NT2/D1 (cell line): ENCODE measurements around the gene XPR1.

Source experiments
- DNase-seq: peaks from one replicate; pipeline ENCODE4 v3.0.0-alpha.2; 2011; ENCODE audit warnings: low read depth, low spot score
- H3K27me3 ChIP-seq: 2 replicates; pipeline ENCODE4 v1.6.0; 2011; ENCODE audit warnings: mild to moderate bottlenecking; ENCODE audit not compliant: insufficient read length, insufficient read depth
- H3K36me3 ChIP-seq: 2 replicates; pipeline ENCODE4 v1.6.1; 2011; ENCODE audit warnings: mild to moderate bottlenecking, low read length, mixed read lengths; ENCODE audit not compliant: insufficient read depth, insufficient read length
- H3K4me1 ChIP-seq: 2 replicates; pipeline ENCODE4 v1.5.1; 2011; ENCODE audit not compliant: insufficient read depth, insufficient read length
- H3K4me3 ChIP-seq: 2 replicates; pipeline ENCODE4 v1.5.1; 2011; ENCODE audit warnings: low read depth; ENCODE audit not compliant: insufficient read length
- H3K9ac ChIP-seq: 2 replicates; pipeline ENCODE4 v1.6.0; 2011; ENCODE audit warnings: low read depth; ENCODE audit not compliant: insufficient read length
- H3K9me3 ChIP-seq: 2 replicates; pipeline ENCODE4 v1.5.1; 2011; ENCODE audit warnings: mild to moderate bottlenecking, low read length; ENCODE audit not compliant: insufficient read depth
- SUZ12 ChIP-seq: IDR thresholded peaks from 2 replicates; pipeline ENCODE4 v1.6.1; 2011; ENCODE audit not compliant: insufficient read length, insufficient read depth; ENCODE audit errors: extremely low read depth
- YY1 ChIP-seq: IDR thresholded peaks from 2 replicates; pipeline ENCODE4 v1.6.1; 2011; ENCODE audit not compliant: insufficient read length, insufficient read depth
- ZNF274 ChIP-seq: IDR thresholded peaks from 2 replicates; pipeline ENCODE4 v1.6.1; 2011; ENCODE audit warnings: mild to moderate bottlenecking, low read depth, low read length

Gene XPR1

GRCh38 chr1:180887841-180888240 is 256.0 kb downstream of the XPR1 start:
- Histone ChIP-seq H3K27me3 (no peaks in the 10 kb centered on the region), H3K9ac (no peak overlapping the region), H3K36me3 (peaks cover 3% of the 10 kb centered on the region), H3K4me3 (no peak overlapping the region), H3K4me1 (no peaks in the 10 kb centered on the region), H3K9me3 (no peaks in the 10 kb centered on the region)
- no peak for DNase-seq
- TF ChIP-seq ZNF274 (no peak), SUZ12 (no peak), YY1 (no peak)

DNA sequence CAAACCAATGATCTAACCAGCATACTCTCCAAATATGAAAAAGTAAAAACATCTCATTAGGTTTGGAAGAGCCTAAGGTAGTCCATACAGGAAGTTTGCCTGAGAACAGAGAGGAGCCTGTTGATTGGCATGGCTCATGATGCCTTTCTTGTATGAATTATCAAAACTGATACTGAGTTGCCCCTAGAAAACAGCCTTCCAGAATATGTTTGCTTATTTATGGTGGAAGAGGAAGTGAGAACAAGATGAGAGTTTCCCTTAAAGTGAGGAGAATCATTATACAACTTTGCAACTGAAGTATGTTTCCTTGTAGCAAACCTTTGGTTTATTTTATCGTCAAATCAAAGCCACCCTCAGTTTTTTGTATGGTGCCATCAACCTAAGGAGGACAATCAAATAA is 257.0 kb downstream of the XPR1 start:
- peaks cover 3% of the 10 kb centered on the region for H3K36me3 ChIP-seq
- H3K9me3 ChIP-seq = no peaks in the 10 kb centered on the region
- no peak overlapping the region for H3K4me3 ChIP-seq
- TF ChIP-seq YY1 (no peak), SUZ12 (no peak), ZNF274 (no peak)
- H3K27me3 ChIP-seq = no peaks in the 10 kb centered on the region
- no peak overlapping the region for H3K9ac ChIP-seq
- no peaks in the 10 kb centered on the region for H3K4me1 ChIP-seq
- DNase-seq = no peak

- TF ChIP-seq YY1 (no peak), ZNF274 (no peak), SUZ12 (no peak)
- no peak overlapping the region for H3K4me3 ChIP-seq
- DNase-seq = no peak
- no peak overlapping the region for H3K9ac ChIP-seq
- peaks cover under 1% of the 10 kb centered on the region for H3K36me3 ChIP-seq
- no peaks in the 10 kb centered on the region for H3K4me1 ChIP-seq
- H3K27me3 ChIP-seq = no peaks in the 10 kb centered on the region
- H3K9me3 ChIP-seq = no peaks in the 10 kb centered on the region
Observed at GRCh38 chr1:180889325-180889724, 257.5 kb downstream of the XPR1 start.

DNA sequence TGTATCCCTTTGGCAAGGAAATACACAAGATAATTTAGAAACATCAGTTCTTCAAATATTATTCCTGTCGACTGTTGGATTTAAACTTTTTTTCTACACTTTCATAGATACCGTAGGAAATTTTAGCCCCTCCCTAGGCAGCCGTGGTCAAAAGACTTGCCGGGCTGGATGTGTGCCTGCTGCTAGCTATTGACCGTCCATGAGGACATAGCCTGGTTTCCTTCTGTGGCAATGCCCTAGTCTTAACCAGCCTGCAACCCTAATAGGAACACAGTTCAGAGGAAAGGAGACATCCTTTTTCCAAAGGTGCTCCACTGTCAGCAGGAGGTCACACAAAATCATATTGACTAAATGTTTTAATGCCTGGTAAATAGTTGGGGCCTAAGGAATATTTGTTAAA is 260.4 kb downstream of the XPR1 start:
- Histone ChIP-seq H3K36me3 (no peaks in the 10 kb centered on the region), H3K9ac (no peak overlapping the region), H3K4me1 (no peaks in the 10 kb centered on the region), H3K27me3 (no peaks in the 10 kb centered on the region), H3K4me3 (no peak overlapping the region), H3K9me3 (no peaks in the 10 kb centered on the region)
- TF ChIP-seq YY1 (no peak), ZNF274 (no peak), SUZ12 (no peak)
- no peak for DNase-seq

- no peak overlapping the region for H3K4me3 ChIP-seq
- no peaks in the 10 kb centered on the region for H3K36me3 ChIP-seq
- H3K27me3 ChIP-seq = no peaks in the 10 kb centered on the region
- H3K9ac ChIP-seq = no peak overlapping the region
- H3K4me1 ChIP-seq = no peaks in the 10 kb centered on the region
- no peaks in the 10 kb centered on the region for H3K9me3 ChIP-seq
- no peak for DNase-seq
- TF ChIP-seq ZNF274 = no peak
- no peak for TF ChIP-seq YY1
Observed at GRCh38 chr1:180892675-180893074, 260.9 kb downstream of the XPR1 start.

DNA sequence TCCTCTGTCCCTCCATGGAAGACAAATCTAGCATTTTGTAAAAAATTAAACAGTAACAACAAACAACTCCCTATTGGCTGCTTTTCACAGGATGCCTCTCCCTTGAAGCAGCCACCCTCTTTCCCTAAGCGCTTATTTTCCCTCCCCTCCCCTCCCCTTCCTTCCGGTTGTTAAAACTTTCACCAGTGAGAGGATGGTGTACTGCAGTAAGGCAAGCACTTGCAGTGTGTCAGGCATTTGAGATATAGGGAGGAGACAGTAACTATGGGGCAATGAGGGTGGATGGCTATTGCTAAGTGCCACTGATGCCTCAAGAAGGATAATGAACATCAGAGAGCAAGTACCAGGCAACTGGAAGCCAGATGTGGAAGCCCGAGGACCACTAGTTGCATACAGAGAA is 261.8 kb downstream of the XPR1 start:
- no peaks in the 10 kb centered on the region for H3K4me1 ChIP-seq
- DNase-seq = no peak
- H3K9me3 ChIP-seq = no peaks in the 10 kb centered on the region
- no peaks in the 10 kb centered on the region for H3K36me3 ChIP-seq
- H3K27me3 ChIP-seq = no peaks in the 10 kb centered on the region
- TF ChIP-seq ZNF274 (no peak), YY1 (no peak), SUZ12 (no peak)
- no peak overlapping the region for H3K9ac ChIP-seq
- no peak overlapping the region for H3K4me3 ChIP-seq

DNA sequence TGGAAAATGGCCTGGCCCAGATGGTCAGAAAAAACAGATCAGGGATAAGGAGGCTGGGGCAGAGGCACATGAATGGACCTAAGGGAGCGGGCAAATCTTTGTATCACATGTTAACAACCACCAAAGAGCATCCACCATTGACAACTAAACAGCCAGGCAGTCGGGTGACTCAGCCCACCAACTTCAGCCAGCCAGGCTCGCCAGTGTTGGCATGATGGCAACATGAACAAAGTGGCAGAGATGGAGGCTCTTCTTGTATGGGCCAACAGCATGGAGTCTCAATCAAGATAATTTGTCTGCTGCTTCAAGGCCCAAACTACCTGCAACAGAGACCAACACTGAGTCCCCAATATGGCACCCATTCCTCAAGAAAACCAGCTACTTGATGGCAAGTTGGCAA is 264.3 kb downstream of the XPR1 start:
- no peaks in the 10 kb centered on the region for H3K36me3 ChIP-seq
- H3K27me3 ChIP-seq = no peaks in the 10 kb centered on the region
- no peak for DNase-seq
- H3K4me3 ChIP-seq = no peak overlapping the region
- TF ChIP-seq YY1 = no peak
- TF ChIP-seq ZNF274 = no peak
- TF ChIP-seq SUZ12 = no peak
- H3K4me1 ChIP-seq = peaks cover 11% of the 10 kb centered on the region
- no peak overlapping the region for H3K9ac ChIP-seq
- no peaks in the 10 kb centered on the region for H3K9me3 ChIP-seq

DNA sequence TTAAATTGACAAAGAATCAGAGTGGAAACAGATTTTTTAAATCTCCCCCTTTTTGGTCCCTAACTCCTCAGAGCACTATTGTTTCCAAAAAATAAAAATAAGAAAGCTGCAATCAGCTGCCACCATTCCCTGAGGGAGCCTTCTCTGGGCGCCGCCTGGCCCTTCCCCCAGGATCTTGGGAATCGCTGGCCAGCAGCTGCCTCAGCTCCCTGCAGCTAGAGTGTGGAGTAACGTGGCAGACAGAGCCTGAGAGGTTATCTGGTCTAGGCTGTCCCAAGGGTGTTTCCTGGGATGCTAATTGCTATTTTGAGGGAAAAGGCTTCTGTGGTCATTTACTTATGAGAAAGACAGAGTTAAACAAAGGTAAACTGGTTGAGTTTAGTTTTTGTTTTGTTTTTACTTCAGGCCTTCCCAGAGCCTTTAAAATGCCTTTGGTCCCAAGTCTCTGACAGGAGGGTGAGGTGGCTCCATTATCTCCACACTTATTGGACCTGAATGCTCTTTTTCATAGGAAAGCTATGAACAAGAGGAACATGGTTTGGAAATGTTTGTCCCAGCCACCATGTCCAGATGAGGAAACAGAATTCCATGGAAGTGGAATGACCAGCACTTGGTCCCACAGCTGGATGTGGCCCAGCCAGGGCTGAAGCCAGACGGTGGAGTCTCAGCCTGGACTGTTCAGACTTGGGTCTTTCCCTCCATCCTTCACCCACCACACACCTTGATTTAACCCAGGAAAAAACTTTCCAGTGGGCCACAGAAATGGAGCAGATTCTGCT is 266.8 kb downstream of the XPR1 start:
- no peak for TF ChIP-seq SUZ12
- no peak for TF ChIP-seq YY1
- no peak for TF ChIP-seq ZNF274
- Histone ChIP-seq H3K27me3 (no peaks in the 10 kb centered on the region), H3K4me1 (peaks cover 11% of the 10 kb centered on the region), H3K9ac (no peak overlapping the region), H3K4me3 (no peak overlapping the region), H3K9me3 (no peaks in the 10 kb centered on the region), H3K36me3 (no peaks in the 10 kb centered on the region)
- DNase-seq = no peak
